K562 (cell line): ENCODE data around the gene SLCO2A1. TPM values are rescaled to one million over a fixed set of nuclear protein-coding genes. Genes with fewer than 3 reads are reported as not detected.

Experiments
- ATAC-seq: fragments of 200-7000 bp; cut with Tn5 transposase; 3 replicates; pipeline ENCODE4 v1.9.1; 2020; ENCODE audit warnings: moderate library complexity
- BruUV-seq: library from RNA; stranded (reverse); fragments of 400-500 nt; replicated peaks from 2 replicates; lab custom pipeline; 2021; lab: Mats Ljungman, UMichigan
- CTCF ChIA-PET: fragments of 300-600 bp; formaldehyde crosslinking; extraction: SDS; loops from one replicate; lab custom pipeline; 2021; ENCODE audit warnings: low intra/inter-chr PET ratio; lab: Yijun Ruan, JAX
- POLR2A ChIA-PET: fragments of 300-600, 350-650 bp; sonication (Branson Sonifier 250); formaldehyde crosslinking; extraction: SDS; loops from one replicate; lab custom pipeline; 2021; ENCODE audit warnings: antibody characterized with exemption, inconsistent platforms; lab: Yijun Ruan, JAX
- DNase-seq, 4 experiments: peaks; one replicate each; pipeline versions ENCODE4 v3.0.0 to v3.0.0-alpha.2; 2011 to 2018; ENCODE audit warnings: low spot score in 3 of 4, mixed read lengths in 3 of 4; ENCODE audit errors: extremely low read depth in 1 of 4
- FAIRE-seq: peaks from 2 replicates; lab custom pipeline; 2011; peaks lifted over from hg19 to GRCh38; lab: Jason Lieb, UNC
- H2AFZ ChIP-seq: 2 replicates; pipeline ENCODE4 v1.6.0; 2011; ENCODE audit warnings: low read depth, low read length, control low read depth, inconsistent platforms
- H3K27ac ChIP-seq: fragments of 200-600 bp; 3 replicates; pipeline ENCODE4 v1.8.0; 2011; ENCODE audit warnings: low read depth, mild to moderate bottlenecking, control low read depth, inconsistent platforms, low read length, moderate library complexity, mixed read lengths; ENCODE audit errors: extremely low read depth
- H3K27me3 ChIP-seq, 2 experiments: fragments of 300-600 bp in 1 of 2; 2 replicates in 1 of 2; 3 replicates in 1 of 2; pipeline versions ENCODE4 v1.6.0 to v1.8.0; 2011; ENCODE audit warnings: inconsistent platforms in 2 of 2, low read length in 2 of 2, mild to moderate bottlenecking in 1 of 2, mixed read lengths in 1 of 2, moderate library complexity in 1 of 2; ENCODE audit not compliant: control insufficient read depth in 2 of 2, insufficient read depth in 2 of 2
- H3K36me3 ChIP-seq: fragments of 300-600 bp; 3 replicates; pipeline ENCODE4 v1.8.0; 2011; ENCODE audit warnings: mild to moderate bottlenecking, low read length, inconsistent platforms; ENCODE audit not compliant: control insufficient read depth, insufficient read depth
- H3K4me1 ChIP-seq, 2 experiments: fragments of 200-600 bp in 1 of 2; replicated peaks in 1 of 2; 2 replicates in 1 of 2; 3 replicates in 1 of 2; pipeline versions ENCODE4 v1.5.1 to v1.8.0; 2011; ENCODE audit warnings: inconsistent platforms in 2 of 2, low read length in 2 of 2, mild to moderate bottlenecking in 1 of 2, mixed read lengths in 1 of 2, moderate library complexity in 1 of 2; ENCODE audit not compliant: control insufficient read depth in 2 of 2, insufficient read depth in 2 of 2
- H3K4me2 ChIP-seq: 2 replicates; pipeline ENCODE4 v1.6.1; 2011; ENCODE audit warnings: low read length, control low read depth, inconsistent platforms, mixed read lengths; ENCODE audit not compliant: insufficient read depth
- H3K4me3 ChIP-seq: fragments of 200-600 bp; sonication (generic), shearing (Covaris generic); 2 replicates; pipeline ENCODE4 v1.5.1; 2016; ENCODE audit warnings: control low read depth, inconsistent platforms
- H3K79me2 ChIP-seq: fragments of 200-600 bp; 3 replicates; pipeline ENCODE4 v1.8.0; 2011; ENCODE audit warnings: low read length, inconsistent platforms; ENCODE audit not compliant: control insufficient read depth, insufficient read depth
- H3K9ac ChIP-seq, 2 experiments: 2 replicates each; pipeline versions ENCODE4 v1.6.0 to v1.6.1; 2011; ENCODE audit warnings: low read depth in 2 of 2, low read length in 2 of 2, control low read depth in 1 of 2, inconsistent platforms in 1 of 2, mild to moderate bottlenecking in 1 of 2, mixed read lengths in 1 of 2; ENCODE audit not compliant: insufficient read depth in 1 of 2
- H3K9me1 ChIP-seq: one replicate; pipeline ENCODE4 v1.6.0; 2011; ENCODE audit warnings: inconsistent platforms, mild to moderate bottlenecking, low read length, moderate library complexity; ENCODE audit not compliant: control insufficient read depth, insufficient read depth
- H3K9me3 ChIP-seq: replicated peaks from 2 replicates; pipeline ENCODE4 v1.5.1; 2011; ENCODE audit warnings: low read depth, low read length, inconsistent platforms; ENCODE audit not compliant: control insufficient read depth, insufficient read depth
- H4K20me1 ChIP-seq: replicated peaks from 2 replicates; pipeline ENCODE4 v1.6.1; 2011; ENCODE audit warnings: low read length, inconsistent platforms, mixed read lengths; ENCODE audit not compliant: control insufficient read depth, insufficient read depth
- FOXK2 ChIP-seq, 2 experiments: fragments of 450-650 bp; IDR thresholded peaks in 1 of 2; conservative IDR thresholded peaks in 1 of 2; 2 replicates each; pipeline ENCODE4 v1.6.1; 2016; ENCODE audit warnings: low read depth in 2 of 2, mild to moderate bottlenecking in 1 of 2
- GATA2 ChIP-seq: sonication (generic); formaldehyde crosslinking; IDR thresholded peaks from 2 replicates; pipeline ENCODE4 v1.4.0; 2020; ENCODE audit warnings: mild to moderate bottlenecking, missing genetic modification reagents
- MCM2 ChIP-seq: fragments of 450-650 bp; IDR thresholded peaks from 2 replicates; pipeline ENCODE4 v1.6.1; 2017; ENCODE audit warnings: low read depth, mild to moderate bottlenecking
- NR2C1 ChIP-seq, 2 experiments: fragments of 450-650 bp; IDR thresholded peaks; 2 replicates each; pipeline ENCODE4 v1.6.1; 2017; ENCODE audit warnings: mild to moderate bottlenecking in 2 of 2, antibody characterized with exemption in 1 of 2, inconsistent platforms in 1 of 2, missing compliant biosample characterization in 1 of 2, missing genetic modification characterization in 1 of 2
- NR3C1 ChIP-seq: sonication (generic); formaldehyde crosslinking; IDR thresholded peaks from 2 replicates; pipeline ENCODE4 v1.8.1; 2022; ENCODE audit warnings: missing genetic modification reagents
- POLR2B ChIP-seq: fragments of 450-650 bp; IDR thresholded peaks from 2 replicates; pipeline ENCODE4 v1.6.1; 2018; ENCODE audit warnings: low read depth; ENCODE audit not compliant: partially characterized antibody
- ZBED1 ChIP-seq: IDR thresholded peaks from 2 replicates; pipeline ENCODE4 v1.6.1; 2014
- ZFP30 ChIP-seq: fragments of 250-450 bp; sonication (Bioruptor Pico); IDR thresholded peaks from 2 replicates; pipeline ENCODE4 v1.8.0; 2022; ENCODE audit warnings: moderate library complexity, mild to moderate bottlenecking, inconsistent platforms, borderline replicate concordance
- ZNF239 ChIP-seq: fragments of 250-450 bp; sonication (Bioruptor Pico); IDR thresholded peaks from 2 replicates; pipeline ENCODE4 v1.4.0; 2020; ENCODE audit warnings: mild to moderate bottlenecking
- ZNF668 ChIP-seq: fragments of 250-450 bp; sonication (Bioruptor Pico); IDR thresholded peaks from 2 replicates; pipeline ENCODE4 v1.8.0; 2022; ENCODE audit warnings: mild to moderate bottlenecking, inconsistent platforms
- WGBS: fragments of 100-300 bp; shearing (Covaris generic); methylation state at CpG from one replicate; pipeline ENCODE4 v1.1.6; 2016; ENCODE audit warnings: low coverage, mixed read lengths; ENCODE audit not compliant: insufficient coverage; ENCODE audit errors: missing lambda C conversion rate; 5-methylcytosine and 5-hydroxymethylcytosine counted together
- in situ Hi-C: fragments of 300-500 bp; cut with MboI; formaldehyde crosslinking; loops from 4 replicates; pipeline ENCODE4 v1.15.0; 2018; ENCODE audit warnings: inconsistent platforms, mixed read lengths
- intact Hi-C: fragments of 100-400 bp; cut with micrococcal nuclease; formaldehyde crosslinking; loops from 2 replicates; pipeline ENCODE4 v1.14.2; 2022
- polyA plus RNA-seq, 8 experiments: library from polyadenylated mRNA; depleted of rRNA in 4 of 8; stranded (reverse) in 5 of 8; unstranded in 3 of 8; fragments of >200 nt; fragmentation: Nextera tagmentation in 2 of 8; fragmentation: Illumina TruSeq in 1 of 8; extraction: Ambion mirVana in 2 of 8; extraction: Trizol in 1 of 8; gene quantifications; 2 replicates each; pipeline versions ENCODE4 v1.2.1 to v1.2.3, GENCODE V29; 2011 to 2014; ENCODE audit warnings: inconsistent platforms in 1 of 8, missing spikeins in 1 of 8
- total RNA-seq, 7 experiments: library from RNA; depleted of rRNA in 6 of 7; stranded (reverse); fragments of >200 nt in 6 of 7; fragmentation: Illumina TruSeq in 2 of 7; extraction: Trizol in 2 of 7; gene quantifications; 2 replicates each; pipeline versions ENCODE4 v1.2.1 to v1.2.3, GENCODE V29; 2011 to 2021; ENCODE audit warnings: low replicate concordance in 1 of 7
- TF ChIP-seq, protein P1 (sequence below): fragments of 450-650 bp; IDR thresholded peaks from 2 replicates; pipeline ENCODE4 v1.6.1; 2017; ENCODE audit warnings: antibody characterized with exemption
- TF ChIP-seq, protein P2 (sequence below): sonication (generic); IDR thresholded peaks from 2 replicates; pipeline ENCODE4 v1.6.1; 2016
- TF ChIP-seq, protein P3 (sequence below): sonication (generic); formaldehyde crosslinking; IDR thresholded peaks from 2 replicates; pipeline ENCODE4 v1.8.1; 2022; ENCODE audit warnings: missing genetic modification reagents

Gene SLCO2A1
- total and polyA plus RNA-seq, 9 of the 15 experiments (the other 6 are each of a cell fraction or from before 2014, with no cell fraction given) = 0.16 to 1.0 TPM; not detected in 7

DNA sequence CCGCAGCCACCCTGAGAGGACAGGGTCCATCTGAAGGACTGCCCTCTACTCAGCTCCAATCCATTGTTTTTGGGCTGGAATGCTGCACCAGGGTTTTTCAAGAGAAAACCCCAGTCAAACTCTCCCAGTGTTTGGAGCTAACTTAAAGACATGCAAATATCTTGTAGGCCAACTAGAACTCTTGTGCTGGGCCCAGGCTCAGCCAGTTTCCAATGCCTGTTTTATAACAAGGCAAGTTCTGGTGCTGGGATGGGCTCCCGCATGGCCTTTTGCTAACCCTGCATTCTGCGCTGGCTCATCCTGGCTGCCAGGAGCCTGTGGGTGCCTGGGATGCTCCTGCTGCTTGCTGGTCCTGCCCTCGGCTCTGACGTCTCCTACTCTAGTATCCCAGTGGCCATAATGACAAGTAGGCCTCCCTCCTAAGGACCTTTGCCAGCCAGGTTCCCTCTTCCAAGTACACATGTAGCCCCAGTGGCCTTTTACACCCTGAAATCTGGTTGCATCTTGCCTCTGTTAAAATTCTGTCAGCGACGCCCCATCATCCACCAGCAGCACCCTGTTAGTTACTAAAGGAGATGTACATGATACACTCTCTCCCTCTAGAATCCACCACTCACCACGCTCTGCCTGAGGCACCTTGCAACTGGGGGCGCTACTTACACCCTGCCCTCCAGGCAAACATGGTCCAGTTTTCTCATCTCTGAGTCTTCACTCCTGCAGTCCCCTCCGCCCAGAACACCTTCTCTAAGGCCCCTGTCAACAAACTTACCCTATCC is 103.6 kb downstream of the SLCO2A1 start:
- peaks cover 3 to 25% of the 10 kb centered on the region in 2 experiments; a peak in 4 of 5 replicates for H3K27me3 ChIP-seq
- ATAC-seq (no peak), DNase-seq (no peak), FAIRE-seq (no peak)
- no peak overlapping the region for H2AFZ ChIP-seq
- no TSS peak for BruUV-seq
- H3K4me1 ChIP-seq = peaks cover 0 to 16% of the 10 kb centered on the region in 2 experiments; a peak in 3 of 5 replicates
- WGBS = 70% methylated on average over 8 of the region's 10 CpGs
- ChIA-PET CTCF (interaction anchor here (1.2 to 3.3 kb wide), 2 partner anchors 107 to 264 kb away, joined by 3 to 24 read pairs; partner anchors contain the start of gene TOPBP1), POLR2A (no interaction called here)
- no peak overlapping the region for H3K4me3 ChIP-seq
- TF ChIP-seq ZNF668 (CRISPR knock-in tag) = no peak
- TF ChIP-seq ZNF239 (CRISPR knock-in tag) = no peak
- TF ChIP-seq NR2C1 (IDR thresholded peaks at IDR 0.05) = no peak
- TF ChIP-seq NR2C1 (tag; IDR thresholded peaks at IDR 0.05) = no peak
- no peak for TF ChIP-seq NR3C1 (CRISPR knock-in tag)
- no peak for TF ChIP-seq ZBED1
- TF ChIP-seq, protein P1, sequence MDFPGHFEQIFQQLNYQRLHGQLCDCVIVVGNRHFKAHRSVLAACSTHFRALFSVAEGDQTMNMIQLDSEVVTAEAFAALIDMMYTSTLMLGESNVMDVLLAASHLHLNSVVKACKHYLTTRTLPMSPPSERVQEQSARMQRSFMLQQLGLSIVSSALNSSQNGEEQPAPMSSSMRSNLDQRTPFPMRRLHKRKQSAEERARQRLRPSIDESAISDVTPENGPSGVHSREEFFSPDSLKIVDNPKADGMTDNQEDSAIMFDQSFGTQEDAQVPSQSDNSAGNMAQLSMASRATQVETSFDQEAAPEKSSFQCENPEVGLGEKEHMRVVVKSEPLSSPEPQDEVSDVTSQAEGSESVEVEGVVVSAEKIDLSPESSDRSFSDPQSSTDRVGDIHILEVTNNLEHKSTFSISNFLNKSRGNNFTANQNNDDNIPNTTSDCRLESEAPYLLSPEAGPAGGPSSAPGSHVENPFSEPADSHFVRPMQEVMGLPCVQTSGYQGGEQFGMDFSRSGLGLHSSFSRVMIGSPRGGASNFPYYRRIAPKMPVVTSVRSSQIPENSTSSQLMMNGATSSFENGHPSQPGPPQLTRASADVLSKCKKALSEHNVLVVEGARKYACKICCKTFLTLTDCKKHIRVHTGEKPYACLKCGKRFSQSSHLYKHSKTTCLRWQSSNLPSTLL = no peak
- no peak for TF ChIP-seq GATA2 (CRISPR knock-in tag)
- TF ChIP-seq, protein P2, sequence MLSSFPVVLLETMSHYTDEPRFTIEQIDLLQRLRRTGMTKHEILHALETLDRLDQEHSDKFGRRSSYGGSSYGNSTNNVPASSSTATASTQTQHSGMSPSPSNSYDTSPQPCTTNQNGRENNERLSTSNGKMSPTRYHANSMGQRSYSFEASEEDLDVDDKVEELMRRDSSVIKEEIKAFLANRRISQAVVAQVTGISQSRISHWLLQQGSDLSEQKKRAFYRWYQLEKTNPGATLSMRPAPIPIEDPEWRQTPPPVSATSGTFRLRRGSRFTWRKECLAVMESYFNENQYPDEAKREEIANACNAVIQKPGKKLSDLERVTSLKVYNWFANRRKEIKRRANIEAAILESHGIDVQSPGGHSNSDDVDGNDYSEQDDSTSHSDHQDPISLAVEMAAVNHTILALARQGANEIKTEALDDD = no peak
- no peak for TF ChIP-seq MCM2
- TF ChIP-seq ZFP30 (CRISPR knock-in tag) = no peak
- no peak for TF ChIP-seq FOXK2 (conservative IDR thresholded peaks at IDR 0.05 in 1 of 2, IDR thresholded peaks at IDR 0.05 in 1 of 2; ENCODE audit: low read depth in 2 of 2)
- TF ChIP-seq POLR2B = no peak
- TF ChIP-seq, protein P3, sequence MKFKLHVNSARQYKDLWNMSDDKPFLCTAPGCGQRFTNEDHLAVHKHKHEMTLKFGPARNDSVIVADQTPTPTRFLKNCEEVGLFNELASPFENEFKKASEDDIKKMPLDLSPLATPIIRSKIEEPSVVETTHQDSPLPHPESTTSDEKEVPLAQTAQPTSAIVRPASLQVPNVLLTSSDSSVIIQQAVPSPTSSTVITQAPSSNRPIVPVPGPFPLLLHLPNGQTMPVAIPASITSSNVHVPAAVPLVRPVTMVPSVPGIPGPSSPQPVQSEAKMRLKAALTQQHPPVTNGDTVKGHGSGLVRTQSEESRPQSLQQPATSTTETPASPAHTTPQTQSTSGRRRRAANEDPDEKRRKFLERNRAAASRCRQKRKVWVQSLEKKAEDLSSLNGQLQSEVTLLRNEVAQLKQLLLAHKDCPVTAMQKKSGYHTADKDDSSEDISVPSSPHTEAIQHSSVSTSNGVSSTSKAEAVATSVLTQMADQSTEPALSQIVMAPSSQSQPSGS (CRISPR knock-in tag) = no peak
- no peak overlapping the region for H3K4me2 ChIP-seq
- in situ Hi-C loops (loop anchor here (5.0 kb wide), 1 partner anchor 104 kb away; no protein-coding TSS in a partner anchor), intact Hi-C loops (loop anchor here (5.0 to 10.0 kb wide), 2 partner anchors 94 to 1201 kb away; partner anchors contain the start of gene NPHP3)
- no peak overlapping the region; a peak in 1 of 4 replicates for H3K9ac ChIP-seq
- no peaks in the 10 kb centered on the region for H3K79me2 ChIP-seq
- H3K9me3 ChIP-seq = no peaks in the 10 kb centered on the region
- no peaks in the 10 kb centered on the region for H3K9me1 ChIP-seq
- H3K27ac ChIP-seq = no peak overlapping the region
- no peaks in the 10 kb centered on the region; the same call in 1 of the 2 replicates for H4K20me1 ChIP-seq
- no peaks in the 10 kb centered on the region for H3K36me3 ChIP-seq
